ENCODE measurements around the gene SLIT1. TPM values are rescaled to one million over a fixed set of nuclear protein-coding genes. Genes with fewer than 3 reads are reported as not detected.

SLIT1 gene
- total and polyA plus RNA-seq, 2 of the 8 experiments (the other 6 are each of a cell fraction or from before 2014, with no cell fraction given), result 0.70 to 0.88 TPM

- Histone ChIP-seq H3K9me3 (ENCODE audit: insufficient read depth in 2 of 2, low read depth in 1 of 2, low read length in 1 of 2) (no peaks in the 10 kb centered on the region), H2BK5ac (ENCODE audit: low read depth, low read length) (no peak overlapping the region; the same call in 1 of the 2 replicates), H2BK12ac (ENCODE audit: low read depth, low read length) (no peak overlapping the region), H2BK120ac (replicated peaks; ENCODE audit: low read depth, low read length) (no peak overlapping the region), H3K4me1 (replicated peaks in 1 of 4; ENCODE audit: control insufficient read depth in 3 of 4, insufficient read depth in 4 of 4, low read length in 3 of 4) (peaks cover 6 to 18% (median 14%) of the 10 kb centered on the region in 4 experiments), H3K27ac (ENCODE audit: low read depth, low read length) (no peak overlapping the region), H3K23ac (ENCODE audit: insufficient read length) (no peak overlapping the region), H3K36me3 (ENCODE audit: control insufficient read depth in 2 of 4, insufficient read depth in 4 of 4, low read length in 3 of 4) (no peaks in the 10 kb centered on the region), H2AFZ (ENCODE audit: low read length) (peak overlapping the region; percentile 45; the same call in 1 of the 2 replicates), H3K14ac (ENCODE audit: insufficient read length) (no peak overlapping the region), H3K4me2 (ENCODE audit: insufficient read depth in 1 of 2, low read depth in 2 of 2, low read length in 2 of 2) (no peak overlapping the region), H3K9ac (replicated peaks in 1 of 4; ENCODE audit: extremely low read depth in 1 of 4, low read depth in 3 of 4, low read length in 3 of 4) (no peak overlapping the region), H3K56ac (replicated peaks; ENCODE audit: insufficient read length, low read depth, low read length) (no peak overlapping the region), H3K27me3 (replicated peaks in 1 of 4; ENCODE audit: control insufficient read depth in 3 of 4, extremely low read depth in 1 of 4, insufficient read depth in 3 of 4, low read length in 3 of 4) (peaks cover 0 to 5% (median 2%) of the 10 kb centered on the region in 4 experiments; a peak in 3 of 7 replicates), H4K20me1 (replicated peaks in 1 of 2; ENCODE audit: control insufficient read depth in 1 of 2, insufficient read depth in 2 of 2, low read length in 2 of 2) (no peaks in the 10 kb centered on the region), H2BK20ac (ENCODE audit: low read length) (no peak overlapping the region), H3K79me2 (ENCODE audit: control insufficient read depth in 1 of 2, insufficient read depth in 2 of 2, low read length in 2 of 2) (no peaks in the 10 kb centered on the region), H2AK5ac (ENCODE audit: low read depth, low read length) (no peak overlapping the region), H3K79me1 (ENCODE audit: low read depth, low read length) (no peaks in the 10 kb centered on the region), H4K5ac (ENCODE audit: insufficient read length, low read depth, low read length) (no peak overlapping the region), H4K91ac (replicated peaks; ENCODE audit: insufficient read length, low read length) (no peak overlapping the region), H3K18ac (ENCODE audit: extremely low read depth, low read length) (no peak overlapping the region), H3K4me3 (ENCODE audit: extremely low read depth in 1 of 4, insufficient read depth in 2 of 4, low read depth in 3 of 4, low read length in 4 of 4) (no peak overlapping the region), H2BK15ac (ENCODE audit: low read length) (no peak overlapping the region), H4K8ac (ENCODE audit: extremely low read depth, insufficient read depth, low read length) (no peak overlapping the region), H3K23me2 (ENCODE audit: low read depth, low read length) (no peaks in the 10 kb centered on the region), H3K4ac (replicated peaks; ENCODE audit: insufficient read length, low read depth, low read length) (no peak overlapping the region)
- 80% methylated on average over 3 of the region's 3 CpGs; no CpG with 5 or more reads in 1 of the 2 experiments for WGBS, 2 experiments (ENCODE audit: extremely low coverage in 1 of 2, insufficient coverage in 1 of 2, insufficient read length in 1 of 2, insufficient replicate concordance in 2 of 2, low coverage in 1 of 2, low lambda C conversion rate in 2 of 2, missing lambda C conversion rate in 1 of 2)
- TF ChIP-seq MAX (IDR thresholded peaks at IDR 0.05) (no peak), KDM4A (IDR thresholded peaks at IDR 0.05; ENCODE audit: low read depth, low read length, severe bottlenecking) (no peak), CBX8 (IDR thresholded peaks at IDR 0.05; ENCODE audit: borderline replicate concordance, low read depth, low read length) (no peak), HDAC6 (IDR thresholded peaks at IDR 0.05; ENCODE audit: low read depth, low read length) (no peak), RXRA (IDR thresholded peaks at IDR 0.05; ENCODE audit: insufficient read depth, low read depth, low read length) (no peak)
- ChIA-PET CTCF (ENCODE audit: partially characterized antibody) (interaction anchor here (0.8 to 43.6 kb wide), 19 partner anchors 11 to 111 kb away, joined by 3 to 759 read pairs (median 5); no protein-coding TSS in a partner anchor), POLR2A (ENCODE audit: partially characterized antibody) (interaction anchor here (0.9 kb wide), 1 partner anchor 9 kb away, joined by 3 read pairs; no protein-coding TSS in a partner anchor)
- FAIRE-seq (no peak), DNase-seq (ENCODE audit: low read depth in 1 of 2, low spot score in 2 of 2) (no peak)
These were observed 49.0 kb downstream of the SLIT1 start for GRCh38 chr10:97136756-97137155.

Data from H1 (cell line).